Memory B cell (primary cell): ENCODE measurements around the gene PRSS22.

ENCODE experiments used
- ATAC-seq: fragments of 150-1000 bp; cut with Tn5 transposase; 2 replicates; pipeline ENCODE4 v1.10.0; 2021; ENCODE audit warnings: low read depth, mild to moderate bottlenecking, moderate library complexity
- DNase-seq, 2 donors: peaks; one replicate each; pipeline ENCODE4 v3.0.0; 2022; ENCODE audit warnings: low spot score in 2 of 2
- H3K27ac Mint-ChIP-seq: one replicate; pipeline ENCODE4 v1.8.0; 2022; ENCODE audit warnings: mild to moderate bottlenecking, moderate library complexity, mixed read lengths
- H3K27me3 Mint-ChIP-seq: one replicate; pipeline ENCODE4 v1.8.0; 2022; ENCODE audit warnings: mixed read lengths
- H3K36me3 Mint-ChIP-seq: one replicate; pipeline ENCODE4 v1.8.0; 2022; ENCODE audit warnings: mild to moderate bottlenecking, mixed read lengths
- H3K4me1 Mint-ChIP-seq: one replicate; pipeline ENCODE4 v1.8.0; 2022; ENCODE audit warnings: mixed read lengths
- H3K4me3 Mint-ChIP-seq: one replicate; pipeline ENCODE4 v1.8.0; 2022; ENCODE audit warnings: mild to moderate bottlenecking, moderate library complexity, mixed read lengths
- H3K9me3 Mint-ChIP-seq: one replicate; pipeline ENCODE4 v1.8.0; 2022; ENCODE audit warnings: mixed read lengths

Gene PRSS22

DNA sequence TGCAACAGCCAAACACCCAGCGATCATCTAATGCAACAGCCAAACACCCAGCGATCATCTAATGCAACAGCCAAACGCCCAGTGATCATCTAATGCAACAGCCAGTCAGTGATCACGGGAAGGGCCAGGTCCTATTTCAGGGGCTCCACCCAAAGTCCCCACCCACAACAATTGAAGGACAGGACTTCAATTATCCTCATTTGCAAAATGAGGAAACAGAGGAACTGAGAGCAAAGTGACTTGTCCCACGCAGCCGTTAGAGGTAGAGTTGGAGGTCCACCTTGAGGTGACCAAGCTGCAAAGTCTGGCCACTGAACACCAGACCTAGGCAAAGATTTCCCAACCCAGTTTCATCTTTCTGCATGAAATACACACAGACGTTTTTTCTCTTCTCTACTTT is 24.2 kb downstream of the PRSS22 start:
- H3K9me3 Mint-ChIP-seq: no peaks in the 10 kb centered on the region
- no peak overlapping the region for H3K4me3 Mint-ChIP-seq
- DNase-seq (no peak), ATAC-seq (no peak)
- no peaks in the 10 kb centered on the region for H3K36me3 Mint-ChIP-seq
- H3K27ac Mint-ChIP-seq: no peak overlapping the region
- H3K27me3 Mint-ChIP-seq: peaks cover 34% of the 10 kb centered on the region
- peaks cover 6% of the 10 kb centered on the region for H3K4me1 Mint-ChIP-seq

DNA sequence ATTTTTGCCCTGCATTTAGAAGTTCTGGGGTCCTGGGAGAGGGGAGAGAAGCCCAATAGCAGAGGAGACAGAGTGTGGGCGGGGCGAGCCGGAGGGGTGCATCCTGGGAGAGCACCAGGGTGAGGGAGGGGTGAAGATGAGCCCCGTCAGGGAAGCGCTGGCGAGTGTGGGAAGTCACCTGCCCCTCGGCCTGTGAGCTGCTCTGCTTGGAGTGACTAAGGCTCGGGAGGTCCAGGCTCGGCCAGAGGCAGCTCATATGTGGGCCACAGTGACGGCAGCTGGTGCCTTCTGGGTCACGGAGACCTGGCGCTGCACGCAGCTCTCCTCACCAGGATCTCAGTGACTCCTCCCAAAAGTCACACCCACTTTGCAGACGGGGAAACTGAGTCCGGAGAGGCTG is 26.8 kb downstream of the PRSS22 start:
- DNase-seq (no peak), ATAC-seq (no peak)
- H3K4me1 Mint-ChIP-seq: no peaks in the 10 kb centered on the region
- no peaks in the 10 kb centered on the region for H3K9me3 Mint-ChIP-seq
- H3K27me3 Mint-ChIP-seq: peaks cover 30% of the 10 kb centered on the region
- H3K4me3 Mint-ChIP-seq: no peak overlapping the region
- H3K36me3 Mint-ChIP-seq: no peaks in the 10 kb centered on the region
- no peak overlapping the region for H3K27ac Mint-ChIP-seq

DNA sequence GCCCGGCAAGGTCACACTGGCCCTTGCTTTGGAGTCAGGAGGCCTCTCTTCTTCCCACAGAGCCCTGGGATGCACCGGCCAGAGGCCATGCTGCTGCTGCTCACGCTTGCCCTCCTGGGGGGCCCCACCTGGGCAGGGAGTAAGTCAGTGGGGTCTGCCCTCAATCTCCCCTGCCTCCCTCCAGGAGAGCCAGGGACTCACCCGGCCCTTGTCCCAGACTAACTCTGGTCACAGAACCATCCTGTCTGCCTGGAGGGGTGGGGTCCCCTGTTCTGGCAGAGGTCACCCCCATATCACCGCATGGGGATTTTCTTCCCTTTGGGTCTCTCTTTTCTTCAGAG is 27.6 kb downstream of the PRSS22 start:
- no peak overlapping the region for H3K27ac Mint-ChIP-seq
- H3K4me1 Mint-ChIP-seq: no peaks in the 10 kb centered on the region
- ATAC-seq (no peak), DNase-seq (no peak)
- H3K4me3 Mint-ChIP-seq: no peak overlapping the region
- no peaks in the 10 kb centered on the region for H3K36me3 Mint-ChIP-seq
- peaks cover 27% of the 10 kb centered on the region for H3K27me3 Mint-ChIP-seq
- no peaks in the 10 kb centered on the region for H3K9me3 Mint-ChIP-seq

DNA sequence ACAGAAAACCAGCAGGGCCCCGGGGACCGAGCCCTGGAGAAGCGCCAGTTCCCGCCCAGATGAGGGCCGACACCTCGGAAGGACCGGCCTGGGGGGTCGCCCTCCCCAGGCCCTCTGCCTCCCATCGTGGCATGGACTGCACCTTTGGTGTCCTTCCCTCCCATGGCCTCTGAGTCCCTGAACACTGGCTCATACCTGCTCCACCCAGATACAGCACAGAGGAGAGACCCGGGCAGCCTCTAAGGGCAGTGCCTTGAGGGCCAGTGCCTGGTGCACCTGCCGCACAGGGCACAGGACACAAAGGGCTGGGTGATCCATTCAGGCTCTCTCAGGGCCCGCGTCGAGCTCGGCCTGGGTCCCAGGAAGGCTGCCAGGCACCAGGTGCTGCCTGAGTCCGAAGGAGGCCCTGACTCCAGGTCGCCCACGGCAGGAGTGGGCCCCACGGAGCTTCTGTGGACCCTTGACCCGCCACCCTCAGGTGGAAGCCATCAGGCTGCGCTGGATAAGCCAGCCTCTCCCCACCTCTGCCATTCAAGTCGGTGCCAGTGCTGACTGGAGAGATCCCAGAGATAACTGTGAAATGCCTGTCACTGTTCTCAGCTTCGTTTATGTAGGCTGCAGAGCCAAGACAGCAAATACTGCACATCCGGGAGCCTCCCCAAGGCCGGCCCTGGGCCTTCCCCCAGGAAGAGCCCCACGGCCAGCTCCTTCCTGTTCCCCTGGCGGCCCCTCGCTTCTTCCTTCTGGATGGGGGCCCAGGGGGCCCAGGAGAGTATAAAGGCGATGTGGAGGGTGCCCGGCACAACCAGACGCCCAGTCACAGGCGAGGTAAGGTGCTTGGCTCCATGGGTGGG is 28.2 kb downstream of the PRSS22 start, which contains the start of gene ZG16B:
Gene ZG16B, plus strand, starts transcription at position 803 of the 854 bp plus-strand sequence. CDS start 139 bp downstream, outside the sequence.
- Mint-ChIP-seq H3K4me3 (no peak within 1 kb of the TSS), H3K4me1 (no peaks in the 10 kb centered on the region), H3K27me3 (peaks cover 24% of the 10 kb centered on the region), H3K36me3 (no peaks in the 10 kb centered on the region), H3K27ac (no peak within 1 kb of the TSS), H3K9me3 (no peaks in the 10 kb centered on the region)
- no peak for DNase-seq
- no peak for ATAC-seq

DNA sequence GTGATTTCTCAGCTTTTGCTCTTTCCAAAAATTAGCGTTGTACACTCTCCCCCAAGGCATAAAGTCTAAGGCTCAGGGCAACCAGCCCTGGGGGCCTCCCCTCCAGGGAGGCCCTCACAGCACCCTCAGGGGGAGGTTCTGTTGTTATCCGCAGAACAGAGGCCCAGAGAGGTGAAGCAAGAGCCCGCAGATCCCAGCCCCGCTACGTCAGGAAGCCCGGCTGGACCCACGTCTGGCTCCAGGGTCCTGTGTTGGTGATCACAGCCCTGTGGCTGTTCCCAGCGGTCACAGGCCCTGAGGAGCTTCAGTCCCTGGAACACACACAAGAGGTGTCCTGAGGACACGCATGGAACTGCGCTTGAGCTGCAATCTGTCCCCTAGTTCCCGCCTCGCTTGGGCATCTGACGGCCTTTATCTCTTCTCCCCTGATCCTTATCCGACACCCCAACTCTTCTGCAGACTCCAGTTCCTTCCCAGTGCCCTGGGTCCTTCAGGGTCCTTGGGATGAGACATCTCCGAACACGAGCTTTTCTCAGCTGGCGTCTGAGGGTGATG is 29.0 kb downstream of the PRSS22 start:
- H3K9me3 Mint-ChIP-seq: no peaks in the 10 kb centered on the region
- no peaks in the 10 kb centered on the region for H3K36me3 Mint-ChIP-seq
- no peak for DNase-seq
- H3K27me3 Mint-ChIP-seq: peaks cover 22% of the 10 kb centered on the region
- ATAC-seq: no peak
- H3K4me1 Mint-ChIP-seq: no peaks in the 10 kb centered on the region
- no peak overlapping the region for H3K27ac Mint-ChIP-seq
- no peak overlapping the region for H3K4me3 Mint-ChIP-seq

DNA sequence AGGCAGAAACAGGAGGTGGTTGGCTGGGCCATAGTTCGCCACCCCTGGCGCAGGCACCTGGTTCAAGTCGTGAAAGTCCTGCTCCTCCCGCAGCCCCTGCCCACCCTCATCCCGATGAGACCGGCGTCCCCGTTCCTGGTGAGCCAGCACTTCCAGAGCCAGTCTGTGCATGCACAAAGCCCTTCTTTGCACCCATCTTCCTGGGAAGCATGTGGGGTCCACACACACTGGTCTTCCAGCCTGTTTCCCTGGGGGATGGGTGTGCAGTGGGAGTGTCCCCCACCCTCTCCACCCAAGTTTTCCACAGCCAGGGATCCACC is 29.5 kb downstream of the PRSS22 start:
- no peak overlapping the region for H3K4me3 Mint-ChIP-seq
- DNase-seq (no peak), ATAC-seq (no peak)
- no peaks in the 10 kb centered on the region for H3K4me1 Mint-ChIP-seq
- H3K27me3 Mint-ChIP-seq: peaks cover 22% of the 10 kb centered on the region
- no peak overlapping the region for H3K27ac Mint-ChIP-seq
- no peaks in the 10 kb centered on the region for H3K9me3 Mint-ChIP-seq
- no peaks in the 10 kb centered on the region for H3K36me3 Mint-ChIP-seq

DNA sequence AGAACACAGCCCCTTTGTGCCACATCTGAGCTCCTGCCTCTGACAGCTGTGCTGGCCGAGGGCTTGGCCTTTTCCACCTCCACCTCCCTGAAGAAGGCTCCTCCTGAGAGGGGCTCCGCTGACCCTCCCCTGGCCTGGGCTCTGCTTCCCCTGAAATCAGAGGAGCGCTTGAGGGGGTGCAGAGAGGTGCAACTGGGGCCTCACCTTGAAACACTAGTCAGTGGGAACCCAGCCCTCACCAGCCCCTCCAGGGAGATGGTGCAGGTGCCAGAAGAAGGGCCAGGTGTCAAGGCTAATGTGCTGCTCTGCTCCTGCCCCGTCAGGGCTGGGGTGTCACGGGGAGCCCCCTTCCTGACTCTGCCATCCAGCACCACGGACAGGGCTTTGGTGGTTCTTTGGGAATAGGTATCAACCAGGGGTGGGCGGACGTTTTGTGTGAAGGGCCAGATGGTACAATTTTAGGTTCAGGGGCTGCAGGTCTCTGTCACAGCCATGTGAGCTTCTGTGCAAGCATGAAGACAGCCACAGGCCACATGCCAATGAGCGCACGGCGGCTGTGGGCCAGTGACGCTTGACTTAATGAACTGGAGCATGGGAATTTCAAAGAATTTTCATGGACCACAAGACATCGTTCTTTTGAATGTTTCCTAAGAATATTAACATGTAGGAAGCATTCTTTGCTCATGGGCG is 30.0 kb downstream of the PRSS22 start:
- Mint-ChIP-seq H3K9me3 (no peaks in the 10 kb centered on the region), H3K27me3 (peaks cover 21% of the 10 kb centered on the region), H3K4me1 (no peaks in the 10 kb centered on the region), H3K36me3 (no peaks in the 10 kb centered on the region), H3K4me3 (no peak overlapping the region), H3K27ac (no peak overlapping the region)
- DNase-seq: no peak
- ATAC-seq: no peak

DNA sequence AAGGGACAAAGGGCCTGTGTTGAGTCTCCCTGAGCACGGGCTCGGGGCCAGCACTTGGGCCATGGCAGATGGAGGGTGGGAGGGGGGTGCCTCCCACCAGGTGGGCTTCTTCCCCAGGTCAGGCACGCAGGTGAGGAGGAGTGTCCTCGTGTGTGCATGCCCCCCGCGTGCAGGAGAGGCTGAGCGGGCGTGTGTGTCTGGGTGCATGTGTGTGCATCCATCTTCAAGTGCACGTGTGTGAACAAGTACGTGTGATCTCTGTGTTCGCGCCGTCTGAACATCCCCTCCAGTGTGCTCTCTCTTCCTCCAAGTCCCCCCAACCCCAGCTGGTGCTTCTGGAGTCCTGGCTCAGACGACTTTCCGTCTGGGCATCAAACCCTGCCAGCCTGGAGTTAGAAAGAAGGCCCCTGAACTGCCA is 30.6 kb downstream of the PRSS22 start:
- DNase-seq (no peak), ATAC-seq (no peak)
- H3K4me3 Mint-ChIP-seq: no peak overlapping the region
- H3K27ac Mint-ChIP-seq: no peak overlapping the region
- H3K36me3 Mint-ChIP-seq: no peaks in the 10 kb centered on the region
- H3K4me1 Mint-ChIP-seq: no peaks in the 10 kb centered on the region
- H3K9me3 Mint-ChIP-seq: no peaks in the 10 kb centered on the region
- H3K27me3 Mint-ChIP-seq: peaks cover 15% of the 10 kb centered on the region

DNA sequence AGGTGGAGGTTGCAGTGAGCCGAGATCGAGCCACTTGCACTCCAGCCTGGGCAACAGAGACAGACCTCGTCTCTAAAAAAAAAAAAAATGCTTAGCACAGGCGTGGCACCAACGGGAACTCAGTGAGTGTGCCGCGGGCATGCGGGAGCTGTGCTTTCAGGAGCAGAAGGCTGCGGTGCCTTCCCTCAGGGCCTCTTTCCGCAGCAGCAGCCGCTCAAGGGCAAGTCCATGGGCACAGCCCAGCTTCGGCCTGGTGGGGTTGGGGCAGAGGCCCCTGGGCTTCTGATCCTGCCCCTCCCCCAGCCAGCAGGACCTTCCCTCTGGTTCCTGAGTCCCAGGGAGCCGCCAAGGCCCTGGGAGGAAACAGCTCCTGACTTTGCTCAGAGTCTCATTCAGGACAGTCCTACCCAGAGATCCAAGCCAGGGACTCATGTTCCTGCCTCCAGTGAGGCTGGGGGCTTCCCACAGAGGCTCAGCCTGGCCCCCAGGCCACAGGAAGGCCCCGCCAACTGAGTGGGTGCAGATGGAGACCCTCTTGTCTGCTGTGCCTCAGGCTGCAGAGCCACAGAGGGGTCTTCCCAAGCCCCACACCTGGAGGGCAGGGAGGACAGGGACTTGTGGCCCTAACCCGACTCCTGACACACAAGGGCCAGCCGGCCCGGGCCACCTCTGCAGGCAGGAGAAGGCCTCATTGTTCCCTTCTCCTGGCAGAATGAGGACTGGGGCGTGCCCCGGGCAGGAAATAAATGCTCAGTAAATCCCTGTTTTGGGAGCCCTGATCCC is 31.2 kb downstream of the PRSS22 start:
- Mint-ChIP-seq H3K36me3 (no peaks in the 10 kb centered on the region), H3K27ac (no peak overlapping the region), H3K27me3 (peaks cover 15% of the 10 kb centered on the region), H3K9me3 (no peaks in the 10 kb centered on the region), H3K4me3 (no peak overlapping the region), H3K4me1 (no peaks in the 10 kb centered on the region)
- DNase-seq (no peak), ATAC-seq (no peak)

DNA sequence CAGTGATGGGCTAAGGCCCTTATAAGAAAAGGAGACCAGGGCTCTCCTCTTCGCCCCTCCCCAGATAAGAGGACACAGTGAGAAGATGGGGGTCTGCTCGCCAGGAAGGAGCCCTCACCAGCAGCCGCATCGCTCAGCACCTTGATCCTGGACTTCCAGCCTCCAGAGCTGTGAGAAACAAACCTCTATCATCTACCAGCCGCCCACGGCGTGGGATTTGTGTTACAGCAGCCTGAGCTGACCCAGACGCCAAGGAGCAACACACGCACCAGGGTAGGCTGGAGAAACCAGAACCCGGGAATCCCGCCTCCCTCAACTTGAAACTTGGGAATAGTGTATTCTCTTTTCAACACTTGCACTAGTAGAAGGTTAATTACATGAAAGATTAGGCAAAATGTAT is 32.1 kb downstream of the PRSS22 start:
- no peak for ATAC-seq
- DNase-seq: no peak
- no peaks in the 10 kb centered on the region for H3K9me3 Mint-ChIP-seq
- H3K4me3 Mint-ChIP-seq: no peak overlapping the region
- H3K4me1 Mint-ChIP-seq: no peaks in the 10 kb centered on the region
- H3K27ac Mint-ChIP-seq: no peak overlapping the region
- peaks cover 12% of the 10 kb centered on the region for H3K27me3 Mint-ChIP-seq
- no peaks in the 10 kb centered on the region for H3K36me3 Mint-ChIP-seq

DNA sequence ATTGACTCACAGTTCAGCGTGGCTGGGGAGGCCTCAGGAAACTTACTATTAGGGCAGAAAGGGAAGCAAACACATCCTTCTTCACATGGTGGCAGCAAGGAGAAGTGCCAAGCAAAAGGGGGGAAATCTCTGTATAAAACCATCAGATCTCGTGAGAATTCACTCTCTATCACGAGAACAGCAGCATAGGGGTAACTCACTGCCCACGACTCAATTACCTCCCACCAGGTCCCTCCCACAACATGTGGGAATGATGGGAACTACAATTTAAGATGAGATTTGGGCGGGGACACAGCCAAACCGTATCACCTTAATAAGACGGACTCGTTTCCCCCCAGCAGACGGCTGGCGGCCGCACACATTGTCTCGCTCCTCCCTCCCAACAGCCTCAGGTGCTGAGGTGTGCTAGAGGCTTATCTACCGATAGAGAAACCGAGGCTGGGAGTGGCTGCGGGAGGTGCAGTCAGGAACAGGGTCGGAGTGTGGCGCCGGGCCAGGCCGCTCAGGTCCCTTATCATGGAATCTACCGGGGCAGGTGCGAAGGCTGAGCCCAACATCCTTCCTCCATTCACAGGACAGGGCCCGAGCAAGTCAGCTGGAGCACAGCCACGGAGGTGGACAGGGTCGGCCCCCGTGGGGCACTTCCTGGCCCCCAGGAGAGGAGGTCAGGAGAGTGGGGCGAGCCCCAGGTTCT is 32.8 kb downstream of the PRSS22 start:
- Mint-ChIP-seq H3K27me3 (peaks cover 10% of the 10 kb centered on the region), H3K9me3 (no peaks in the 10 kb centered on the region), H3K4me3 (no peak overlapping the region), H3K27ac (no peak overlapping the region), H3K36me3 (no peaks in the 10 kb centered on the region), H3K4me1 (no peaks in the 10 kb centered on the region)
- no peak for DNase-seq
- ATAC-seq: no peak

DNA sequence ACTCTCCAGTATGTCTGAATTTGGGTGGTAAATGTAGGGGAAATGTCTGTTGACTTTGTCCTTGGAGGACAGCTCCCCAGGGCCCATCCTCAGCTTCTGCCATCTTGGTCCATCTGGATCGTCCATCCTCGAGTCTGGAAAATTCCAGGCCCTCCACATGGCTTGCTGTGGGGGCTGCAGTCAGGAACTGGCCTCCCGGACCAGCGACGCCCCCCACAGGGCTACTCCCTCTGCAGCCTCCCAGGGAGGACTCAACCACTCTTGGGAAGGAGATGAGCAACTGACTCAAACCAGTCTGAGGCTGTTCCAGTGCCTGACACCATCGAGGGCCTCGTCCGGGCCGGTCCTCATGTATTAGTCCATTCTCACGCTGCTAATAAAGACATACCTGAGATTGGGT is 33.3 kb downstream of the PRSS22 start:
- no peak for ATAC-seq
- Mint-ChIP-seq H3K9me3 (no peaks in the 10 kb centered on the region), H3K27me3 (peaks cover 10% of the 10 kb centered on the region), H3K4me3 (no peak overlapping the region), H3K4me1 (no peaks in the 10 kb centered on the region), H3K36me3 (no peaks in the 10 kb centered on the region), H3K27ac (no peak overlapping the region)
- DNase-seq: no peak

DNA sequence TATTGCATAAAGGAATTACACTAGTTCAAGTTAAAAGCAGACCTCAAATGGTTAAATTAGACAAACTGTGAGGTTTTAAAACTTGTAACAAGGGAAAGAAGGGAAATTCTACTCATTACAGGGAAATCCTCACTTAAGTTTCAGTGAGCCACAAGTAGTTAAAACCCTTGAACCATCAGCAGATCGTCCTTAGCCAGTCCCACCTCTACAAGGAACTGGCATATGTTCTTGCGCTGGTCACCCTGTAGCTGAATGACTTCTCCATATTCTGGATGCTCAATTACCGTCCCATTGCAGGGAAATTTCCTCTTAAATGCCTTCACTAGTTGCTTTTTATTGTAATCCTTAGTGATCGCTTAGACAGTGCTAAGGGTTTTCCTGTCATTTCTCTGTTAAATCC is 35.5 kb downstream of the PRSS22 start:
- no peaks in the 10 kb centered on the region for H3K4me1 Mint-ChIP-seq
- H3K27ac Mint-ChIP-seq: no peak overlapping the region
- H3K27me3 Mint-ChIP-seq: peaks cover 2% of the 10 kb centered on the region
- H3K36me3 Mint-ChIP-seq: no peaks in the 10 kb centered on the region
- no peak for DNase-seq
- no peak overlapping the region for H3K4me3 Mint-ChIP-seq
- ATAC-seq: no peak
- no peaks in the 10 kb centered on the region for H3K9me3 Mint-ChIP-seq

DNA sequence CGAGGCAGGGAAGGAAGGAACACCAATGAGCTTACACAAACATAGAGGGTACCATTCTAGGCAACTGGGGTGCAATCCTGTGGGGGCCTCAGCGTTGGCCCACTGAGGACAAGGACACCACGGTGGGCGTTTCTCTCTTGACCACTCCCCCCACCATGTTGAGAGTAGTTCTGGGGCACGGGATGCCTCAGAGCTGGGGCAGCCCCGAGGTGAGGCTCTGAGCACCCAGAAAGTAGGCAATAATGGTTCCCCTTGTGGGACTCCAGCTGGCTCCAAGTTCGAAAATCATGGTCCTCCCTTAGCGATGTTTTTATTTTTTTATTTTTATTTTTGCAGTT is 35.8 kb downstream of the PRSS22 start:
- Mint-ChIP-seq H3K36me3 (no peaks in the 10 kb centered on the region), H3K4me1 (no peaks in the 10 kb centered on the region), H3K27me3 (peaks cover 2% of the 10 kb centered on the region), H3K4me3 (no peak overlapping the region), H3K9me3 (no peaks in the 10 kb centered on the region), H3K27ac (no peak overlapping the region)
- no peak for ATAC-seq
- DNase-seq: no peak
